Natural killer cell (primary cell): Measurements from ENCODE around the gene NCLN. TPM values are rescaled to one million over a fixed set of nuclear protein-coding genes. Genes with fewer than 3 reads are reported as not detected.
"Not testable (repeated sequence)": the region's sequence is repeated elsewhere in the genome, so short reads cannot be mapped to it uniquely, and the experiment has no call there.

Experiments
- ATAC-seq, 3 donors: fragments of 150-1000 bp in 2 of 3; fragments of 200-7000 bp in 1 of 3; cut with Tn5 transposase; 1 replicate in 1 of 3; 2 replicates in 2 of 3; pipeline ENCODE4 v1.10.0; 2021; ENCODE audit warnings: mild to moderate bottlenecking in 2 of 3, moderate library complexity in 2 of 3
- DNase-seq, 2 donors: peaks; one replicate each; pipeline versions ENCODE4 v3.0.0 to v3.0.0-alpha.2; 2013 to 2021; ENCODE audit warnings: mixed read lengths in 1 of 2
- H3K27ac ChIP-seq: one replicate; pipeline ENCODE4 v1.5.1; 2013; ENCODE audit warnings: mild to moderate bottlenecking, low read length
- H3K27me3 ChIP-seq: one replicate; pipeline ENCODE4 v1.6.1; 2013; ENCODE audit warnings: low read length; ENCODE audit not compliant: control insufficient read depth, insufficient read depth
- H3K36me3 ChIP-seq: one replicate; pipeline ENCODE4 v1.6.1; 2013; ENCODE audit warnings: low read length; ENCODE audit not compliant: control insufficient read depth, insufficient read depth
- H3K4me1 ChIP-seq: one replicate; pipeline ENCODE4 v1.6.1; 2013; ENCODE audit warnings: low read length; ENCODE audit not compliant: control insufficient read depth, insufficient read depth
- H3K4me3 ChIP-seq: one replicate; pipeline ENCODE4 v1.5.1; 2013; ENCODE audit warnings: low read length
- H3K9me3 ChIP-seq: one replicate; pipeline ENCODE4 v1.6.1; 2013; ENCODE audit warnings: low read length; ENCODE audit not compliant: control insufficient read depth, insufficient read depth
- H3K27ac Mint-ChIP-seq, 2 donors: one replicate each; pipeline ENCODE4 v1.8.0; 2022; ENCODE audit warnings: mild to moderate bottlenecking in 2 of 2, mixed read lengths in 2 of 2, moderate library complexity in 1 of 2
- H3K27me3 Mint-ChIP-seq, 2 donors: one replicate each; pipeline ENCODE4 v1.8.0; 2022; ENCODE audit warnings: low read depth in 2 of 2, mixed read lengths in 2 of 2
- H3K36me3 Mint-ChIP-seq: one replicate; pipeline ENCODE4 v1.8.0; 2022; ENCODE audit warnings: mixed read lengths
- H3K4me1 Mint-ChIP-seq, 2 donors: one replicate each; pipeline ENCODE4 v1.8.0; 2022; ENCODE audit warnings: mixed read lengths in 2 of 2
- H3K4me3 Mint-ChIP-seq: one replicate; pipeline ENCODE4 v1.8.0; 2022; ENCODE audit warnings: mild to moderate bottlenecking, moderate library complexity, mixed read lengths
- H3K9me3 Mint-ChIP-seq, 2 donors: one replicate each; pipeline ENCODE4 v1.8.0; 2022; ENCODE audit warnings: mixed read lengths in 2 of 2
- CTCF ChIP-seq: fragments of 200-600 bp; IDR thresholded peaks from one replicate; pipeline ENCODE4 v1.8.0; 2022; ENCODE audit warnings: antibody characterized with exemption
- WGBS: methylation state at CpG from one replicate; pipeline ENCODE4 v1.1.7; 2013; ENCODE audit warnings: missing lambda C conversion rate; ENCODE audit not compliant: insufficient coverage; 5-methylcytosine and 5-hydroxymethylcytosine counted together
- intact Hi-C: fragments of 100-400 bp; cut with micrococcal nuclease; formaldehyde crosslinking; loops from one replicate; pipeline ENCODE4 v1.14.2; 2022
- total RNA-seq, 4 donors: library from RNA; stranded (reverse); fragments of 120-200 nt in 1 of 4; gene quantifications; one replicate each; pipeline versions ENCODE4 v1.2.3 to v1.2.4, GENCODE V29; 2013 to 2022

Gene NCLN
- total RNA-seq, 3 donors from 2014 or later (not counting 1 experiment from before 2014, with no cell fraction given) = 39.6 to 61.4 (median 49.0) TPM

- peaks cover 33% of the 10 kb centered on the region for H3K4me1 ChIP-seq
- Mint-ChIP-seq H3K27ac (no peak overlapping the region), H3K36me3 (no peaks in the 10 kb centered on the region), H3K27me3 (no peaks in the 10 kb centered on the region), H3K9me3 (no peaks in the 10 kb centered on the region), H3K4me3 (no peak overlapping the region), H3K4me1 (peaks cover 11 to 32% of the 10 kb centered on the region in 2 donors)
- no peaks in the 10 kb centered on the region for H3K9me3 ChIP-seq
- no peak for TF ChIP-seq CTCF
- H3K27ac ChIP-seq = no peak overlapping the region
- no peak for ATAC-seq
- no peak for DNase-seq
- H3K27me3 ChIP-seq = no peaks in the 10 kb centered on the region
- no peak overlapping the region for H3K4me3 ChIP-seq
- peaks cover 9% of the 10 kb centered on the region for H3K36me3 ChIP-seq
- intact Hi-C loops = no loop called here
- WGBS = 98% methylated on average over 18 of the region's 18 CpGs
Measured at GRCh38 chr19:3190470-3190770, 4.7 kb downstream of the NCLN start.

DNA sequence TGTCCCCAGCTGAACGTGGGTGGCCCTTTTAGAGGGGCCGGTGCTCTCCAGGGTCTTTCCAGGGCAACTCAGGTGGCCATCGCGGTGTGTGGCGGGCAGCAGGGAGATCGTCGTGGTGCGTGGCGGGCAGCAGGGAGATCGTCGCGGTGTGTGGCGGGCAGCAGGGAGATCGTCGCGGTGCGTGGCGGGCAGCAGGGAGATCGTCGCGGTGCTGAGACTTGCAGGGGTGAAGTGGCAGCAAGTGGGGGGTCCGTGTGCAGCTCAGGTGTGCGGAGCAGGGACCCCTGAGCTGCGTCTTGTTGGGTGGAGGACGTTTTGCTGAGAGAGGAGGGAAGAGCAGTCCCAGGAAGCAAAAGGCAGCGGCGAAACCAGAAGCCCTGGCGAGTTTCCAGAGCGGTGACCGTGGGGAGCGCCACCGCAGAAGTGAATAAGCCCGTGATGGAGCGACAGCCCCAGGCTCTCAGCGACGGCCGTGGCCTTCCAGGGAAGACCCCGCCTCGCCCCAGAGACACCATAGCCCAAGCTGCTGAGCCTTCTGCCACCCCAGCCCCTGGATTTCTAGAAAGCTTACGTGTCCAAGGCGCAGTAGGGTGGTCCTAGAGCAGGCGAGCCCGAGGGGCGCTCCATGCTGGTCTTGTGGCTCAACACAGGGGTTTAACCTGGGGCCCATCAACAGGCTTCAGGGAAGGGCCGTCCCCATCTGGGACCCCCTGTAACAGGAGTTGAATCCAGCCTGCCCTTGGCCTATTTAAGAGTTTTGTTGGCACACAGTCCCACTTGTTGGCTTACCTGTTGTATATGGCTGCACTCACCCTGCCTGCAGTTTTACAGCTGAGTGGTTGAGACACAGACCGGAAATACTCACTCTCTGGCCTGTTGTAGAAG, 5.4 kb downstream of the NCLN start:
- ATAC-seq = no peak
- H3K9me3 Mint-ChIP-seq = no peaks in the 10 kb centered on the region
- peaks cover 33% of the 10 kb centered on the region for H3K4me1 ChIP-seq
- no peak overlapping the region for H3K4me3 ChIP-seq
- H3K4me3 Mint-ChIP-seq = no peak overlapping the region
- no peak for DNase-seq
- 95% methylated on average over 46 of the region's 46 CpGs for WGBS
- no peak overlapping the region for H3K27ac ChIP-seq
- no peaks in the 10 kb centered on the region for H3K27me3 Mint-ChIP-seq
- H3K9me3 ChIP-seq = no peaks in the 10 kb centered on the region
- H3K4me1 Mint-ChIP-seq = peaks cover 10 to 30% of the 10 kb centered on the region in 2 donors
- H3K36me3 Mint-ChIP-seq = no peaks in the 10 kb centered on the region
- H3K27me3 ChIP-seq = no peaks in the 10 kb centered on the region
- intact Hi-C loops = no loop called here
- TF ChIP-seq CTCF = no peak
- H3K27ac Mint-ChIP-seq = no peak overlapping the region
- peaks cover 11% of the 10 kb centered on the region for H3K36me3 ChIP-seq

GRCh38 chr19:3191806-3192104, 6.0 kb downstream of the NCLN start:
- Histone ChIP-seq H3K4me1 (peaks cover 28% of the 10 kb centered on the region), H3K36me3 (peaks cover 14% of the 10 kb centered on the region)
- H3K27ac ChIP-seq, H3K27me3 Mint-ChIP-seq, H3K9me3 ChIP-seq, ATAC-seq, H3K4me3 Mint-ChIP-seq, H3K36me3 Mint-ChIP-seq, H3K9me3 Mint-ChIP-seq, H3K27ac Mint-ChIP-seq, H3K4me3 ChIP-seq, H3K27me3 ChIP-seq, intact Hi-C loops, DNase-seq: not testable (repeated sequence)
- 98% methylated on average over 12 of the region's 12 CpGs for WGBS
- peaks cover 6 to 24% of the 10 kb centered on the region in 2 donors for H3K4me1 Mint-ChIP-seq

GRCh38 chr19:3192228-3192635, 6.5 kb downstream of the NCLN start:
- intact Hi-C loops = no loop called here
- Histone ChIP-seq H3K36me3 (peaks cover 14% of the 10 kb centered on the region), H3K9me3 (no peaks in the 10 kb centered on the region), H3K4me1 (peaks cover 23% of the 10 kb centered on the region), H3K27me3 (no peaks in the 10 kb centered on the region), H3K27ac (no peak overlapping the region), H3K4me3 (no peak overlapping the region)
- Mint-ChIP-seq H3K27me3 (no peaks in the 10 kb centered on the region), H3K27ac (no peak overlapping the region), H3K9me3 (no peaks in the 10 kb centered on the region), H3K4me1 (peaks cover under 1 to 19% of the 10 kb centered on the region in 2 donors), H3K36me3 (no peaks in the 10 kb centered on the region), H3K4me3 (no peak overlapping the region)
- 97% methylated on average over 32 of the region's 32 CpGs for WGBS
- ATAC-seq (no peak), DNase-seq (no peak)
- TF ChIP-seq CTCF = no peak
